Inferior parietal cortex (tissue), 1 donor: ENCODE data around the gene SLC43A3.
"Not testable (repeated sequence)": the region's sequence is repeated elsewhere in the genome, so short reads cannot be mapped to it uniquely, and the experiment has no call there.

Source experiments
- DNase-seq: peaks from one replicate; pipeline ENCODE4 v3.0.0-alpha.2; 2016; ENCODE audit errors: extremely low spot score

SLC43A3 gene

DNA sequence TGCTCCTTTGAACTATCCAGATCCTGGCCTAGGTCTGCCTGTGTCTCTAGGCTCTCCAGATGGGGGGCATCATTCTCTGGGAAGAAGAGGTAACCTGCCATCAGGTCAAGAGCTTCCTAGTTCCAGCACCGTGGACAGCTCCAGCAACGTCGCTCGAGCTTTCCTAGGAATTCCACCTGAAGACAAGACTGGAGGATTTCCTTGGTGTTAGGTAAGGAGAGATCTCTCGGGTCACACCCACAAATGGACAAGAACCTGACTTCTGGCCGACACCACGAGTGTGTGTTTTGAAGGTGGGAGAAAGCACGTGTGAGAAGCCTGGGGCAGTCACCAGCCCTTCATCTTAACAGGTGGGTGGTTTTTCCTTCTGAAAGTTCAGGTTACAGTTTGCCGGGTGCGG, 47.2 kb downstream of the SLC43A3 start:
- DNase-seq, result no peak

DNA sequence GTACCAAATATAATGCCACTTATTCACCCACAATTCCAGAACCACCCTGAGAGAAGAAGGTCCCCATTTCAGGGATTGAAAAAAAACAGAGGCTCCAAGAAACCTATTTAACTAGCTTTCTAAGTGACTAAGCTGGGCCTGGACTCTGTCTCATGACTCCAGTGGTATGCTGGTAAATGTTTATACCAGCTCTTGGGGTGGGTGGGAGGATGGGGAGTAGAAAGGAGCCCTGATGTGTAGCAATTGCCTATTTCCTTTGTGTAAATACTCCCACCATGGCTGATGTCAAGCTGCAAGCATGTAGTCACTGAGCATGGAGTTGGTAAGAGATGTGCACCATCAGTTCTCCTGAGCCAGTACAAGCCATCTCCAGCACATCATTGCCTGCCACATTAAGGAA, 48.7 kb downstream of the SLC43A3 start:
- no peak for DNase-seq

DNA sequence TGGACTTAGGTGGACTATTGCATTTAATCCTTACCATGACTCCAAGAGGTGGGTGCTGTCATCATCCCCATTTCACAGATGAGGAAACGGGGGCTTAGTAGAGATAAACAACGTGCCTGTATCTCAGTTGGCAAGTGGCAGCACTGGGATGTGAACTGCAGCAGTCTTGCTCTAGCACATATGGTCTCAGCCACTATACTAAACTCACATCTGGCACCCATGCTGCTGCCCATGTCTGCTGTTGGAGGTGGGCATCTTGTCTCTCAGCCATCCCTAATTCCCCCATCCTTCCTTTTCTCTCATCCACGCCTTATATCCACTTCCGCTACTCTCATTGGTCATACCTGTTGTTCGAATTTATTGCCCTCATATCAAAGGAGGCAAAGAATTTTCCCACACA, 49.8 kb downstream of the SLC43A3 start:
- DNase-seq, result no peak

DNA sequence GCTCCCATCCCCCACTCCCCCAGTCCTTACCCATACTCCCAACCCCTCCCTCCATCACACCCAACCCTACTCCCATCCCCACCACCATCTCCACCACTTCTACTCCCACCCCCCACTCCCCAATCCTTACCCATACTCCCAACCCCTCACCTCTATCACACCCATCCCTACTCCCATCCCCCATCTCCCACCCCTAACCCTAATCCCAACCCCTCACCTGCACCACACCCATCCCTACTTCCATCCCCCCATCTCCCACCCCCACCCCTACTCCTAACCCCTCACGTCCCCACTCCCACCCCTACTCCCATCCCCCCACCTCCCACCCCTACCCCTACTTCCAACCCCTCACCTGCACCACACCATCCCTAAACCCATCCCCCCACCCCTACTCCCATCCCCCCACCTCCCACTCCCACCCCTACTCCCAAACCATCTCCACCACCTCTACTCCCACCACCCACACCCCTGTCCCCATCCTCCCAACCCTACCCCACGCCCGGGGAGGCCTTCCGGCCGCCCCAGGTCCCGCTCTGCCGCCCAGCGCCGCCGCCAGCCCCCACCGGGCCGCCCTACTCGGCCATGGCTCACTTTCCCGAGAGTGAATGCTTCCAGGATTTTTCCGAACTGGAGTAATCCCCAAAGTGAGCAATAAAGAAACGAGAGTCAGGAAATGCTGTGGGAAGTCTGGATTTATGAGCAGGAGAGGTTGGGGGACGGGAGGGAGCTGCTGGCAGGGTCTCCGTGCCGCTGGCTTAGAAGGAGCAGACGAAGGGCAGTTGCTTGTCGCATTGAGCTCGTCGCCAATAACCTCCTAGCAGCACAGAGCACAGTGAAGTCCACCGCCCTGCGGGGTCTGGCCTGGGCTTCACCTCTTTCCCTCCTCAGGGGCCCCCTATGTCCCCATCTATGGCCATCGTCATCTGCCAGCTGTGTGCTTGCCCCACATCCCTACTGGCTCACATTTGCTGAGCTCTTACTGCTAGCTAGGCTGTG, 50.5 kb downstream of the SLC43A3 start:
- no peak for DNase-seq

DNA sequence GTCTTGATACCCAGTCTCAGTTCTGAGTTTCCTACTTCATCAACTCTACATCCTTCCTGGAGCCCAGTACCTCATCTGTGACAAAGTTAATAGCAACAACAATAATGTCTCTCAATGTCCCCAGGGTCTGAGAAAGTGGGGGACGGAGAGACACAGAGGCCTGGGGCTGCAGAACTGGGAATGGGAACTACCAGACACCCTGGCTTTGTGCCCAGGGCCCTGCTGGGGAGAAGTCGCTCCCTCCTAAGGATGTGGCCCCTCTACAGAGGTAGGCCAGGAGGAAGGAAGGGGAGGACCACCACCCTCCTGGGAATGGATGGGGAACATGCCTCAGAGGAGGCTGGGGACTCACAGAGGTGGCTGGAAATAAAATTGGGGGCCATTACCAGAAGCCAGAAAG, 51.4 kb downstream of the SLC43A3 start:
- DNase-seq, result no peak

DNA sequence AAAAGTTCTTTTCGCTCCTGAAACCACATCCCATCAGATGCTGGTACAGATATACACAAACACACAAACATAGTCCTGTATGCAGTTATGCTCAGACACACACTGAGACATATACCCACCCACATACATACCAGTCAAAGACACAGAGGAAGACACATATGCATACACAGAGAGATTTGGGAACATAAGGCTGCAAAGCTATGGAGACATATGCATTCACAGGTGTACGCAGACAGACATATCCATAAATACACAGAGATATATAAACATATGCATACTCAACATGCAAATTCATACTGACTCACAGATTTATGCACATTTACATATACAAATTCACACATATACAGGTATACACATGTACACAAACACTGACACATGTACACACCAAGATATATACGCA, 52.0 kb downstream of the SLC43A3 start:
- no peak for DNase-seq

DNA sequence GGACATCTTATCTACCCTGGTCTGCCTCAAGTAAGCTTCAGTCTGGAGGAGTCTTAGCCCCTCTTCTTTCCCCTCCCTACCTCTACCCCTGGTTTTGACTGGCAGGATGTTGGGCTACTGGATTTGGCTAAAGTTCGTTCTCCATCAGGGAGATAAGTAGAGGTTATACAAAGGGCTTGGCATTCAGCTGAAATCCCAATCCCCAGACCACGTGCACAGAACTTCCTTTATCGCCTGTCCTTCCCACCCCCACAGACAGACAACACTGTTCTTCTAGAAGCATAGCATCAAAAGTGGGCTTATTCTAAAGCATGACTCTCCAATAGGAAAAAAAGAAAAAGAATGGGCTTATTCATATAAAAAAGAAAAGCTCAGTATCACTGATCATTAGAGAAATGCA, 53.8 kb downstream of the SLC43A3 start:
- DNase-seq, result no peak

DNA sequence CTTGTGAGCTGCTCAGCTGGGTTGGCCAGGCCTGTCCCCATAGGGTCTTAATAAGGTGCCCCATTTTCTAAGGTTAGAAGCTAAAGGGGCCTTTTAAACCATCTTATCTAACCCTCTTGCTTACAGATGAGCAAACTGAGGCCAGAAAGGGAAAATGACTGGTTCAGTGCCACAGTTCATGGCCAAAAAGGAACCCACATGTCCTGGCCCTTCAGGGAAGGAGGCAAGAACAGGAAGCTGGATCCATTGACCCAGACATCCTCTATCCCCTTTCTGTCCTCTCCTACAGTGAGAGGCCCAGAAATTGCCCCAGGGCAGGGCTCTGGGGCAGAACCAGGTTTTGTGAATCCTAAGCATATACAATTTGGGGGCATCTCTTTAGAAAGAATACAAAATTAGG, 56.0 kb downstream of the SLC43A3 start:
- DNase-seq, result no peak

DNA sequence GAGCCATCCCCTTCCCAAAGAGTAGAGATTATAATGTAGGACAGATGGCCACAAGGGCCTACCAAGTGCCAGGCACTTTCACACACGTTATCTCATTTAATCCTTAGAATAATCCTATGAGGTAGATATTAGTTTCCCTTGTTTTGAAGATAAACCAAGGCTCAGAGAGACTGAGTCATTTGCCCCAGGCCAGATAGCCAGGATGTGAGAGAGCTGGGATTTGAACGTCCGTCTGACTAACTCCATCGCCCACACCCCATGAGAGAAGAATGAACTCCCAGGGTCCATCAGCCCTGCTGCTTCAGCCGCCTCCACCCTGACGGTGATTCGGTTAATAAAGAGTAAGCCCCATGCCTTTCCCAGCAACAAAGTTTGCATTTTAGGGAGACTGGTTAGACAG, 56.7 kb downstream of the SLC43A3 start:
- DNase-seq, result no peak

DNA sequence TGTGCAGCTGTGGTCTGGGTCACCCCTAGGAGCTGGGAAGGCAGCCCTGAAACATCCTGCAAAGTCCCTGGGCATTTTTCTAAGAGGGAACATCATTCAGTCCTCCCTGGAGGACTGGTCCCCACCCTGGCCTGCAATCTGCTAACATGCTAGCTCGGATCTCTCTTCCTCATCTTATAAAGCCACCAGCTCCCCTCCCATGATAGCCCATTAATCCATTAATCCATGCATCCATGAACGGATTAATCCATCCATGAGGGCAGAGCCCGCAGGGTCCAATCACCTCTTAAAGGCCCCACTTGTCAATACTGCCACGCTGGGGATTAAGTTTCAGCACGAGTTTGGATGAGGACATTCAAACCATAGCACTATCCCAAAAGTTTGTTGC, 58.1 kb downstream of the SLC43A3 start:
- DNase-seq, result no peak

DNA sequence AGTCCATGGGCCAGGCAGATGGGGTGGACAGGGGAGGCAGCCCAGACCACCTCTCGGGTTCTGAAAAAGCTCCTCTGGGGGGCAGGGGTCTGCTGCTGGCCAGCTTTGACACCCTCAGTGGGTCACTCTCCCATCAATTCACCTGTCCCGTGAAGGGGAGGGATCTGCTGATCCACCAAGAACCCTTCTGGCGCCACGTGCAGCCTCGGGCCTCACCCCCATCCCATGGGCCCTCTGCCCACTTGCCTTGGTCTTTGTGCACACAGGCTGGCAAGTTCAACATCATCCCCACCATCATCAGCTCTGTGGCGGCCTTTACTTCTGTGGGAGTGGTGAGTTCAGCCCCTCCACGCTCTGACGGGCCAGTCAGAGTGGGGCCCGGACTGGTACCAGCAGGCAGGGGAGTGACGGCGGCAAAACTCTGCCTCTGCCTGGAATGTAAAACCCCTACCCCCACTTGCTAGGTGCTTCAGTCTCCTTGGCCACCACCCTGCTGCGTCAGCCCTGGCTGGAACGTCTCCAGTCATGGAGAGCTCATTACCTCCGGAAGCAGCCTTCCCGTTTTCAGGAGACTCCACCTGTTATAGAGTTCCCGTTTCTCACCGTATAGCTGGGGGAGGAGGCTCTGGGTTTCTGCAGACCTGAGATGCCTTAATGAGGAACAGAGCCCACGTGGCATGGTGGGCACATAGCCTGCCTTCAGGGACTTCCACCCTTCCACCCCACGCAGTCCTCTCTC, 58.6 kb downstream of the SLC43A3 start:
- no peak for DNase-seq

DNA sequence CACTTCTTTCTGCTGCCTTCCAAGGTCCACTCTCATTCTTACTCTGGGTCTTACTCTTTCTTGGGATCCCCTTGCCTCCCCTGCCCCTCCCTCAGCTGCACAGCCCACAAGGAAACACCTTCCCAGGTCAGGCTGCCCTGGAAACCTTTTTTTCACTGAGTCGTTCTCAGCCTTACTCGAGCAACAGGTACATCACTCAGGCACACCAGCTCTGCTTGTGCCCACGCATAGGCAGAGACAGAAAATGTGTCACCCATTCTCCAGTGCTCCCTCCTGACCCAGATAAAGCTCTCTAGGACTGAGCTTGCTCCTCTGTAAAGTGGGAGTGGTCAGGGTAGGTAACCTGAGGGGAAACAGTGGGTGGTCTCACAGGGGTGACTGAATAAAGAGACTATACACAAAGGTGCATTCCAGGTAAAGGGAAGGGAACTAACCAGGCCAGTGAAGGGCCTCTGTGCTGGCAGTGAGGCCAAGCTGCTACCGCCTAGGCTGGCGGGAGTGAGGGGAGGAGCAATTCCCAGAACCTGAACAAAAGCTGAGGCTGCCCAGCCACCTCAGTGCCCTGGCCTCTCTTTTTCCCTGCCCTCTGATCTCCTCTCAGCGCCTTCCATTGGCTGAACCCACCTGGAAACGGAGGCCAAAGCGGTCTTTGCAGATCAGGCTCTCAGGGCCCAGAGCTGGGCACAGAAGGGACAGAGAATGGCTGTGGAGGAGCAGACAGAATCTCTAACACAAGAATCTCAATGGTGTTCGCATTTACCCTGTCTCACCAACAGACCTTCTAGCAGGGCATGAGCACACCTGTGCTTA, 61.9 kb downstream of the SLC43A3 start:
- no peak for DNase-seq

DNA sequence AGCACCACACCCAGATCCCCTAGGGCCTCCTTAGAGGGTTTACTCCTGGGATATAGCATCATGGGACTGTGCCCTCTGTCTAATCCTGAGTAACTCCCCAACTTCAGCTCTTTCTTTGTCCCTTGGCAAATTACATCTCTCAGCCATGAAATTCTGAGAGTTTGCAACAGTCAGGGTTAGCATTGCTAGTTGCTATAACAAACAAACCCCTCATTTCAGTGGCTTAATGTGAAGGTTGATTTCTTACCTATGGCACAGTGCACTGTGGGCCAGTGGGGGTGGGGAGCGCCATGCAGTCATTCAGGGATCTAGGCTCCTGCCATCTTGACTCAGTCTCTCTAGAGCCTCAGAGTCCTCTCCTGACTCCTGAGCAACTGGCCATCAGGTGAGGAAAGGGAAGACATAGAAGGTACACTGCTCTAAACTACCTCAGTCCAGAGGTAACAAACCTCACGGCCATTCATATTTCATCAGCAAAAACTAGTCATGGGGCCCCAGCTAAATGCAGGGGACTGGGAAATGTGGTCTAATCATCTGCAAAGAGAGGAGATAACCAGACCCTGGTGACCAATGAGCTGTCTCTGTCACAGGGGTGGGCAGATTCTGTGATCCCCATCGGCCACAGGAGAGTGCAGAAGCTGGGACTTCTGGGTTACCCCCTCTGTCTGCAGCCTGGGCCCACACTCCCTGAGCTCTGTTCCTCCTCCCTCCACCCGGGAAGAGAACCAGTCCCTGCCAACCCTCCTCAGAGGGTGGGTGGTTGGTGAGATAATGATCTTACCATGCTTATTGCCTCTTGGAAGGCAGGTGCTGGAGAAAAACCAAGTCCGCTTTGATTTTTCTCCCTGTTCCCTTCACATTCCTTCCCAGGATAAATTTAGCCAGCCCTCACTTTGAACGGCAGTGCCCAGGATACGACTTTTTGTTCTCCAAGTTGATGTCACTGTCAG, 63.5 kb downstream of the SLC43A3 start:
- peak; percentile 47 for DNase-seq

DNA sequence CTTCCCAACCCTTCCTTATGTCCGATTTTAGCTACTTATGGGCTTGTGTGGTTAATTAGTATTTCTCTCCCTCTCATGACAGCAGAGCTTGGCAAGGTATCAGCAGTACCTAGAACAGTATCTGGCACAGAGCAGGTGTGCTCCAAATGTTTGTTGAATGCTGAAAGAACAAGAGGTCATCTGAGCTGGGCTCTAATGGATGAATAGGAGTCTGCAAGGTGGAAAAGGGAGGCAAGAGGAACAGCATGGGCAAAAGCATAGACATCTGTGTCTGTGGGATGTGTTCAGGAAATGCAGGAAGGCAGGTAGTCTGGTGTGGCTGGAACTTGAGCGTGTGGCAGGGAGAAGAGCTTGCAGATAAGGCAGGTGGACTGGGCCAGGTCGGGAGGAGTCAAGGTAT, 65.0 kb downstream of the SLC43A3 start:
- DNase-seq, result no peak

DNA sequence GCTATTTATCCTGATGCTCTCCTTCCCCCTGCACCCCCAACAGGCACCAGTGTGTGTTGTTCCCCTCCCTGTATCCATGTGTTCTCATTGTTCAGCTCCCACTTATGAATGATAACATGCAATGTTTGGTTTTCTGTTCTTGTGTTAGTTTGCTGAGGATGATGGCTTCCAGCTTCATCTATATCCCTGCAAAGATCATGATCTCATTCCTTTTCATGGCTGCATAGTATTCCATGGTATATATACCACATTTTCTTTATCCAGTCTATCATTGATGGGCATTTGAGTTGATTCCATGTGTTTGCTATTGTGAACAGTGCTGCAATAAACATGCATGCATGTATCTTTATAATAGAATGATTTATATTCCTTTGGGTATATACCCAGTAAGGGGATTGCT, 65.5 kb downstream of the SLC43A3 start:
- DNase-seq, result not testable (repeated sequence)

DNA sequence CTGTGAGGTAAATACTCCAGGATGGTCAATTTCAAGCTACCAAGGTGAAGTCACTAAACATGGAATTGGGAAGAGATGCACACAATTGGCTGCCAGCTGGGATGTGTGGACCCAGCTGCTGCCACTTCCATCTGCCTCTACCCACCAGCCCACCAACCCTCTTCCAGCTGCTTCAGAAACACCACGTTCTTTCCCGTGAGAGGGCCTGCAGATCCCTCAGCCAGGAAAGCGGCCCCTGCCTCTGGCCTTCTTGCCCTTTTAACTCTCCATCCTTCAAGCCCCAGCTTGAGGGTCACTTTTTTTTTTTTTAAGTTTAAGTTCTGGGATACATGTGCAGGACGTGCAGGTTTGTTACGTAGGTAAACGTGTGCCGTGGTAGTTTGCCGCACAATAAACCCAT, 65.9 kb downstream of the SLC43A3 start:
- no peak for DNase-seq

DNA sequence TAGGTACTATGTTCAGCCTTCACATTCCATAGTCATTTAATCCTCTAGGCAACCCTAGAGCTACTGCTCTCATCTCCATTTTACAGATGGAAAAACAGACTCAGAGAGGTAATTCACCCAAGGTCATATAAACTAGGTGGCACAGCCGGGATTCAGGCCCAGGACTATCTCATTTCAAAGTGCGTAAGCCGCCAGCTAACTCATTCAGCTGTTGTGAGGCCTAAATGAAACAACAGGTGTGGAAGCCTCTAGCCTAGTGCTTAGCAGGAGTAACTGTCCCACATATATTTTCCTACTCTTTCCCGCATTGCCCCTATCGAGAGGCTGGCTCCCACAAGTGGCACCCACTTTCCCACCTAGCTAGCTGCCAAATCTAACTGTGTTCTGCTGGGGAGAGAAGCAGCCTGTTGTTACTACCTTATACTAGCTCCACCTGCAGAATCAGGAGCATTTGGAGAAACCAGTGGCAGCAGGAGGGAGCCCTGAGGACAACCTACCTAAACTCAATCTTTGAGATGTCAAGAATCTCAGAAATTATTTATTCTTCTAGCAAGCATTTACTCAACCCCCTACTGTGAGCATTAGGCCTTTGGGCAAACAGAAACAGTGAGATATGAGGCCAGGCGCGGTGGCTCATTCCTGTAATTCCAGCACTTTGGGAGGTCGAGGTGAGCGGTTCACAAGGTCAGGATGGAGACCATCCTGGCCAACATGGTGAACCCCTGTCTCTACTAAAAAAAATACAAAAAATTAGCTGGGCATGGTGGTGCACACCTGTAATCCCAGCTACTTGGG, 66.8 kb downstream of the SLC43A3 start:
- DNase-seq, result no peak

DNA sequence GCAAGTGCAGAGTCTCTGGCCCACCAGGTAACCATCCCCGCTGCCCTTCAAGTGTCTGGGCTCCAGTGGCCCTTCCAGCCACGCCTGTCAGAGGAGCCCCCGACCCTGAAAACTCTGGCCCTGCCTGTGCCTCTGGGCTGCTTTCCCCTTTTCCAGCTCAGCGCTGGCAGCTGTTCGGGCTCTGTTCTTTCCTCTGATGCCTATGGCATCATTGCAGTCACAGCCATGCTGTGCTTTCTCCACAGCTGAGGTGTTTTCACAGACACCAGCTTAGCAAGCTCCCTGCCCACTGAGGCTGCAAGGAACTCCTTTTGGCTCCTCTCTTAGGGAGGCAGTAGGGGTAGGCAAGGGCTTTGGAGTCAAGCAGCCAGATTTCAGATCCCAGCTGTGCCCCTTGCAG, 67.5 kb downstream of the SLC43A3 start:
- no peak for DNase-seq

DNA sequence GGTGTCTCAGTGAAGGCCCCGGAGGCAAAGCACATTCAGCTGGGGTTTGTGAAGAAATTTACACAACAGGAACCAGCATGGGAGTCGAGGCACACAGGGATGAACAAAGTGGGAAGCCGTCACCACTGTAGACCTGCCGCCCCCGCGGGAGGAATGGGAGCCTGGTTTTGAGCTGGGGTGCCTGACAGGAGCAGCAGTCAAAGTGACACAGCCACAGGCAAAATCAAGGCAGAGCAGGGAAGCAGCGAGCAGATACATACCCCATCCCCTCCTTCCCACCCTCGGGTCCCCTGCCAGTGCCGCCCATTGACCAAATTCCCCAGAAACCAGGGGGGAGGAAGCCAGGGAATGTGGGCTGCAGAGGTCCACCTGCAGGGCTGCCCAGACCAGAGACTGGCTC, 67.9 kb downstream of the SLC43A3 start:
- DNase-seq, result no peak

DNA sequence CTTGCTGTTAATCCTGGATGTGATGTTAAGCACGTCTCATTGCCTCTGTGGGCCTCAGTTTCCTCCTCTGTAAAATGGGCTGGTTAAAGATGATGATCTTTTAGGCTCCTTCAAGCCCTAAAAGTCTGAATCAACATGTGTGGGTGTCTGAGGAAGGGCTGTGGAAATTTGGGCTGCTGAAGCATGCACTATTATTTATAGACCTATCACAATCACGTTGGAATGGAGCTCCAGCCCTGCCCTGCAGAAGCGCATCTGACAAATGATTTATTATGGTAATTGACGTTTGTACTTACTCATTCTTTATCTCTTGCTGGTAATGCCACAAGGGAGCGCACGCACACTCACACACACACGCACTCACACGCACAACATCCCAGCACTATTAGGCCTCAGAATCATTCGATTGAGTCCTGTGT, 68.4 kb downstream of the SLC43A3 start:
- DNase-seq, result no peak
